Activated CD4-positive, alpha-beta T cell treated with anti-CD3 and anti-CD28 coated beads, Interleukin-2, Interleukin-4, amounts not matched to agents 100 ng/mL and 50 ng/mL, durations not matched to agents 16 hours and 8 hours (primary cell): ENCODE data around the gene ANKRD50.

Source experiments
- DNase-seq: peaks from one replicate; pipeline ENCODE4 v3.0.0-alpha.2; 2020; ENCODE audit warnings: low spot score

The ANKRD50 gene

DNA sequence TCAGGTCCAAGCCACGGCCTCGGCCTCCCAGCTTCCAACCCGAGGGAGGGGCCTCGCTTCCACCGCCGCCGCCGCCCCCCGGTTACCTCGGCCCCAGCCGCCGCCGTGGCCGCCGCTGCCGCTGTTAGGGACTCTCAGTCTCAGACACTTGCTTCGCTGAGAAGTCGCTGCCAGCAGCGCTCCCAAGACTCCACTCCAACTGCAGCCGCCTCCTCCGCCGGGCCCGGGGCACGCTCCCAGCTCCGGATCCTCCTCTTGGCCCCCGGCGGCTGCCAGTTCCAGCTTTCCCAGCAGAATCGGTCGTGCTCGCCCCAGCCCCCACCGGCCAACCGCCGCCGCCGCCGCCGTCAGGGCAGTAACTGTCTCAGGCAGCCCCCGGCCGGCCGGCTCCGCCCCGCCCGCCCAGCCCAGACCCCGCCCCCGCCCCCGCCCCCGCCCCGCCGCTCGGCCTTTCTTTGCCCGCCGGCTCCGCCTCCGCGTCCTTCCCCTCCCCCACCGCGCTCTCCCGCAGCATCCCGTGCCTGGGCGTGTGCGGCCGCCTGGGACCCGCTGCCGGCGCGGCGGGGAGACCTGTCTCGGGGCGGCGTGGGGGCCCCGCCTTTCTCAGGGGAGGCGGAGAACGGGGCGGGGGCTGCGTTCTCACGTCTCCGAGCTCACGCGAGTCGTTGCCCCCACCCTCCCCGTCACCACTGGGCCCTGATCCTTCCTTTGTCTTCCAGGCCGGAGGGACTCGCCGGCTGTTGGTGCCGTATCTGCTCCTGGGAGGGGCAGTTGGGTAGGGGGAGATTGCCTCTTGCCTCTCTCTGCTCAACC, at the start of gene ANKRD50:
Gene ANKRD50 (minus strand): TSS at position 361 of the 813 bp plus-strand sequence. CDS start 2,221 bp downstream, outside the sequence.
- peak; percentile 55 for DNase-seq

DNA sequence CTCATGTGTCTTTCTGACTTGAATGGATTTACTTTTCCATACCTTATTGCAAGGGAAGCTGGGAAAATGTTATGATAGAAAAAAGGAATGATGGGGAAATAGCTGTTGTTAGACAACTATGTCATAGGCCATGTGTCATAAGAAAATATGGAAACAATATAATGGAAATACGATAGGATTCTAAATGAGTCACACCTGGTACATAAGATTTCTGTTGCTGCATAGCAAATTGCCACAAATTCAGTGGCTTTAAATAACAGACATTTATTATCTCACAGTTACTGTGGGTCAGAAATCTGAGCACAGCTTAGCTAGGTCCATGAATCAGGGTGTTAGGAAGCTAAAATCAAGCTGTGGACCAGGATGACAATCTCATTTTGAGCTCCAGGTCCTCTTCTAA, 44.6 kb upstream of the ANKRD50 start:
- DNase-seq, result no peak

- no peak for DNase-seq
These were observed 42.1 kb upstream of the ANKRD50 start for GRCh38 chr4:124754681-124755080.

GRCh38 chr4:124753941-124754581, 41.5 kb upstream of the ANKRD50 start:
- no peak for DNase-seq

DNA sequence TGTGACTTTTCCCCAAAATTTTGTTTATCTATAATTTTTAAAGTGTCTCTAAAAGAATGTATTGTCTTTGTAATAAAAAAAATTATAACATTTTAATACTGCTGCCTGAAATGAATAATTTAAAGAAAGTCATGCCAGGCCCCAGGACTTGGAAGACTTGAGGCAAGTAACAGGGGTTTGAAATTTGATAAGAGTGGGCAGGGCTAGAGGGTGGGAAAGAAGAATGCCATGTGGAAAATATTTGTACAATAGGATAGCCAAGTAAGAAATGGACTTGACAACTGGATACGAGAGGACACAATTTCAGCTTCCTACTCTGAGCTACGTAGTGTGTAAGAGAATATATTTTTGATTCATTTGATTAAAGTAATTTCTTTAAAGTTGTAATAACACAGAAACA, 36.9 kb upstream of the ANKRD50 start:
- DNase-seq, result no peak

DNA sequence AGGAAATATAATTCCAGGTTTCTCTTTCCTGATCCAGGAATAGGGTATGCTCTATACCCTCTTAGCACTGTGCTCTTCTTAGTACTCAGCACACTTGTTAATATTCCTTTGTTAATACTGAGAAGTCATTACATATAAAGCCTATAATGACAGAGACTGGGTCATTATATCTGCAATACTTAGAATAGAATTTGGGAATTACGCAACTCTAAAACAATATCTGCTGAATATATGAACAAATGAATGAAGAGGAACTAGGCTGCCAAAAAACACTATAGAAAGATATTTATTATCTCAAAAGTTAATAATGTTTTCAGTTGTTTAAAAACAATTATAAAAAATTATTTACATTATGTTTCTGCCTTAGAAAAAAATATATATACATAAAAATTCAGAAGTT, 36.4 kb upstream of the ANKRD50 start:
- no peak for DNase-seq

- DNase-seq, result no peak
These were observed 33.7 kb upstream of the ANKRD50 start for GRCh38 chr4:124745985-124746801.

DNA sequence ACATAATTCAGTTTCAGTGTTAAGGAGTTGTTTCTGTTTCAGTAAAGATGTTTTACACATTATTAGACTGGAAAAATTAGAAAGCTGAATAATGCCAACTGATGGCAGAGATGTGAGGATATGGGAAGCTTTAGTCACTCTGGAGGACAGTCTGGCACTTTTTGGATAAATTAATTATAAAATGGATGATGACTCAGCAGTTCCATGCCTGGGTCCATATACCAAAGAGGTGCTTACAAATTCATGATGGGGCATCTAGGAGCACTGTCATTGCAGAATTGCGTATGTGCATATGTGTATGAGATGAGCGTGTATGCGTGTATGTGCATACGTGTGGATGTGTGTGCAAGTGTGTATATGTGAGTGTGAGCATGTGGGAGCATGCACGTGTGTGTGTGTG, 31.2 kb upstream of the ANKRD50 start:
- DNase-seq, result no peak

GRCh38 chr4:124740501-124740900, 28.0 kb upstream of the ANKRD50 start:
- no peak for DNase-seq

DNA sequence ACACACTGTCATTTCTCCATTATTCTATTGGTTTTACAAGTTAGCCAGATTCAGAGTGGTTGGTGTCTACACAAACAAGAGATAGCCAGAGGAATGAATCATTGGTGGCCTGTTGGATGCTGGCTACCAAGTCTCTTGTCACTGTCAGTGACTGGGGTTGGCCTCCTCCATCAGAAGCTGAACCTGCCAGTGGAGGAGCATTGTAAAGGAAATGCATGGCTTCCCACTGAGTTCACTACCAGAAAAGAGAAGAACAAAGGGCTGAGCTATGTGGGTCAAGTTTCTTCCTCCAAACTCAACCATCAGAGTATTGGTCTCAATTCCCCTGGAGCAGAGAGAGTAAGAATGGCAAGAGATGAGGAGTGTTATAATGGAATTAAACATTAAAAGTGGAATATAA, 26.5 kb upstream of the ANKRD50 start:
- DNase-seq, result no peak

DNA sequence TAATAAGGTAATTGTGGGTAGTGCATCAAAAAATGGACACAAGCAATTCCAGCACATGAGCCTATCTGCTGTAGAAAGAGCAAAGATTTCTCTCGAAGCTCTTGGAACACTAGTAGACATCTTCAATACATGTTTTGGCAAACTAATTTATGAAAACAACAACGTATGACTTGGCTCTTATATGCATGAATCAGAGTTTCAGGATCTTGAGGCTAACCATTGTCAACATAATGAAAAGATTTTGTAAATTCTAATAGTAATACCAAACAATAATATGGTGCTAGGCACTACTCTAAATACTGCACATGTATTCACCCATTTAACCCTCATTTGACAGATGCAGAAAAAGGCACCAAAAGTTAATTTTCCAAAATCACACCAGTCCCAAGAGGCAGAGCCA, 25.1 kb upstream of the ANKRD50 start:
- no peak for DNase-seq

DNA sequence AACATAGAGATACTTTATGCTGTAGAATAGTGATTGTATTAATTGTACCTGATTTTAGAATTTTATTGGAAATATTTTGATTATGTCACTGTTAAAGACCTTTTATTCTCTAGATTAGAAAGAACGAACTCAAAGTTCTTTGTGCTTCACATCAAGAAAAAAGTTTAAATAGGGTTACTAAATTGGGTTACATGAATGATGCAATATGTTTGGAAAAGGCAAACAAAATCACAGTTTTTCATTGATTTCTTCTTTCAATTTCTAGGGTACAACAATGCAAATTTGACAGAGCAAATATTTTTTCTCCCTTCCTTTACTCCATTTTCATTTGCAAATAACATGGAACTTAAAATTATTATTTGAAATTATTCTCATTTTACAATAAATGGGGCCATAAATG, 24.0 kb upstream of the ANKRD50 start:
- no peak for DNase-seq

- DNase-seq, result no peak
These were observed 14.9 kb upstream of the ANKRD50 start for GRCh38 chr4:124727331-124727890.

GRCh38 chr4:124726269-124726668, 13.7 kb upstream of the ANKRD50 start:
- DNase-seq, result no peak

DNA sequence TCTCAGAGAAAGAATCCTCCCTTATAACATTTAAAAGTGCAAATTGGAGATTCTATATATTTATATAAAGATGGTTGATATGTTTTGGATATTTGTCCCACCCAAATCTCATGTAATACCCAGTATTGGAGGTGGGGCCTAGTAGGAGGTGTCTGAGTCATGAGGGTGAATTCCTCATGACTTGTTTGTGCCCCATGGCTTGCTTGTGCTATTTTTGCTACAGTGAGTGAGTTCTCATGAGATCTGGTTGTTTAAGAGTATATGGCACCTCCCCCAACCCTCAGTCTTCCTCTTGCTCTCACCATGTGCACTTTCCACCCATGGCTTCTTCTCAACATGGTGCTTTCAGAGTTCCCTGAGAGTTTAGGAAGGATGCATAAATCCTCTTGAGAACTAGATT, 9.5 kb upstream of the ANKRD50 start:
- no peak for DNase-seq

DNA sequence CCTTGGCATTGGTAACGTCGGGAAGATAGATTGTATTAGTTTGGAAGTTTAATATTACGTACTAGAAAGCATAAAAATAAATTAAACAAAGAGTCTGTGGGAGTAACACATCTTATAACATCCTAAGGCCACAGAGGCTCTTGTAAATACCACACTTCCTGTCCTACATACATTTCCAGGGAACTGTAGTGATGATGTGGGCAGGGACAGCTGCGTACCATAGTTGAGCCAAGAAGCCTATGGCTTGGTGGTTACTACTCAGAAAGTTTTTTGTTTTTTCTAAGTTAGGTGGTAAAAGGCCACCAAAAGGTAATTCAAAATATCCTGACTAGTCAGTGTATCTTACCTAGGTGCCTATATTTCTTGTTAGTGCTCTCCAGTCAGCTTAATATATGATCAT, 4.6 kb upstream of the ANKRD50 start:
- no peak for DNase-seq

DNA sequence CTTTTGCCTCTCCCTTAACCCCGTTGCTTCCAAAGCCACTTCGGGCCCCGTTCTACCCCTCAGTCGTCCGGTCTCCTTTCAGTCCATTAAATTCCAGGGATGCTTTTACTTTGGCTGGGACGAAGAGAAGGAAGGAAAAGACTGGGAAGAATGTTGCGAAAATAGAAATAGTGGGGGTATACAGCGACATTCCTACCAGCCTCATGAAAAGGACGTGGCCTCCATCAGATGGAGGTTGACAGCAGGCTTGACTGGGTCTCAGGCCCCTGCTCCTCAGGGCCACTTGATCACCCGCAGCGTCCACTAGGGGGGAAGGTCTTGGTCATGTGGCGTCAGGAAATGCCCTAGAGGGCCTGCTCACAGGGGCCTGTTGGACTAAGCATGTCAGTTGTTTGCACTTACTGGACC, 657 bp upstream of the ANKRD50 start:
- DNase-seq, result no peak

DNA sequence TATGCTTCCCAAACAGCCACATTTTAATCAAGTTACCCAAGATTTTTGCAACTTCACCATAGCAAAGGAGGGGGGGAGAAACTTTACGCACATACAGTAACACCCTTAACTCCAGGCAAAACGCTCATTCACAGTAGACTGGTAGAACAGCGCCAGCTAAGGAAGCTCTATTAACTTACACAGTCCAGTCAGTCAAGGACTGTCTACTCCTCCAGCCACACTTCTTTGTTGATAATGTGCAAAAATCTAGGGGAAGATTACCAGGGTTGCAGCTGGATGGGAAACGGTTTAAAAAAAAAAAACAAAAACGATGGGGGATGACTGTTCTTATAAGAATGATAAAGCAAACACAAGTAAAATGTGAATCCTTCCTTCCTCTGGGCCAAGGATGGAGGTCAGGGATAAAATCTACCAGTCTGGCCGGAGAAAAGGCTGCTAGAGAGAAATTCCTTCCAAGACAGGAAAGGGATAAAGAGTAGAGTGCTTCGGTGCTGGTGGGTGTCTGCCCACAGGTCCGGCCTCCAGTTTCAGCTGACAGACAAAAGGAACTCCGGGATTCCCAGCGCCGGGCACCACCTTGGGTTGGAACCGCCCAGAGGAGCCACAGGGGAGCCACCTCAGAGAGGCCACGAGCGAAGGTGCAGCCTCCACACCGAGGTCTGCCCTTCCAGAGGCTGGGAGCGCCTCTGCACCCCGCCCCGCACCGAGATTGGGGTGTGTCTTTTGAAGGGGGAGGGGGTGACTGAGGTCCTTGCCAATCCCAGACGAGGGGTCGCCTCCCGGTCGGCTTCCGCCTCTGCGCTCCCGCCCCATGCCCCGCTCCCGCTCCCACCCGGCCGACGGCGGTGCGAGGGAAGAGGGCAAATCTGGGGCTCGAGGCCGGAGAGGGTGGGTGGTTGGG, 811 bp downstream of the ANKRD50 start:
- DNase-seq, result no peak

- DNase-seq, result no peak
These were observed 1.6 kb downstream of the ANKRD50 start for GRCh38 chr4:124710911-124711310.

- DNase-seq, result no peak
These were observed 2.4 kb downstream of the ANKRD50 start for GRCh38 chr4:124710015-124710741.
